Cerebellar cortex (tissue), 1 donor: ENCODE measurements around the gene ACRV1.
"Not testable (repeated sequence)": the region's sequence is repeated elsewhere in the genome, so short reads cannot be mapped to it uniquely, and the experiment has no call there.

Experiments
- DNase-seq: peaks from one replicate; pipeline ENCODE4 v3.0.0-alpha.2; 2015; ENCODE audit warnings: low spot score

Gene ACRV1, protein sequence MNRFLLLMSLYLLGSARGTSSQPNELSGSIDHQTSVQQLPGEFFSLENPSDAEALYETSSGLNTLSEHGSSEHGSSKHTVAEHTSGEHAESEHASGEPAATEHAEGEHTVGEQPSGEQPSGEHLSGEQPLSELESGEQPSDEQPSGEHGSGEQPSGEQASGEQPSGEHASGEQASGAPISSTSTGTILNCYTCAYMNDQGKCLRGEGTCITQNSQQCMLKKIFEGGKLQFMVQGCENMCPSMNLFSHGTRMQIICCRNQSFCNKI

DNA sequence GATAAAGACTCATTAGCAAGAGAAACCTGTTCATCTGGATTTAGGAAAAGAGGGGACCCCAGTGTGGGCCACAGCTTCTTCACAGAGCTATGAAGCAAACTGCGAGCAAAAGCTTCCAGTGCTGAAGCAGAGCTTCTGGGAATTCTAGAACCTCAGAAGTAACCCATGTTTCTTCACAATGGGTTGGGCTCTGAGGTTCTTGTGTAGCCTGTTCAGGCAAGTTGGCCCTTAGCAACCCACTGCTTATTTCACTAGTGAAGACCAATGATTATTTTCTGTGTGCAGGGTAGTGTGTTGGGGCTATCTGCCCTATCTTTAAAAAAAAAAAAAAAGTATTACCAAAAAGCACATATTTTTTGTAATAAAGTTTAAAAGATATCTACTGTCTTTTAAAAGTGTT is at the start of gene ACRV1:
ACRV1 (minus strand) TSS at position 101 of the 400 bp plus-strand sequence; CDS start at position 34, 67 bp downstream.
- DNase-seq = no peak

DNA sequence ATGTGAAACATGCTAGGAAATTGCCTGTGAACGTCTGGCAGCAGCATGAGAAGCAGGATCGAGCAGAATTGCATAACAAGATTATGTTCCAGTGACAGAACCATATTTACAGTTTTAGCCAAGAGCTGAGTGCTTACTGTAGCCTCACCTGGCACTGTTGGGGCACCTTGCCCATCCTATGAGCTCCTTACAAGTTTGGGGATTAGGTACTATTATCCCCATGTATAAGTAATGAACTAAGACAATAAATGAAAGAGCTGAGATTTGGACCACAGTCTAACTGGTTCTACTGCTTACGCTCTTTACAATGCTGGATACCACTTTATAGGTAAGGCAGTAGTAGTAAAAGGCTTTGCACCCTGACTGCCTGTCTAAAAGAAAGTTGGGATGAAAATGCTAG is 48.3 kb upstream of the ACRV1 start:
- no peak for DNase-seq

DNA sequence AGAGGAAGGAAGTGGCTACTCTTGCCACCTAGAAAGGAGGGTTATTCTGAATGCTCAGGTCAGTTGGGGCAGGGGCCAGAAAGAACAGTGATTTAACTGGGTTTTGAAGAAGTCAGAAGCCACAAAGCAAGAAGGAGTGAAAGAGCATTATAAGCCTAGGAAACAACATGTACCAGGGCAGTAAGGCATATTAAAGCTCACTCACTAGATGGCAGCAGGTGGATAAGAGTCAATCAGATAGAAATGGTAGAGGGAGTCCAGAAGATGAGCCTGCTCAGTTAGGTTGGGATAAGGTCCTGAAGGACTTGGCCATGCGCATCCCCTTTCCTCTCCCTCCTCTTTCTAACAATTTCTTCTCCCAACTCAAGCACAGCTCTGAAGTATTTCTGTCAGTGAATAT is 43.5 kb upstream of the ACRV1 start:
- peak; percentile 3 for DNase-seq

DNA sequence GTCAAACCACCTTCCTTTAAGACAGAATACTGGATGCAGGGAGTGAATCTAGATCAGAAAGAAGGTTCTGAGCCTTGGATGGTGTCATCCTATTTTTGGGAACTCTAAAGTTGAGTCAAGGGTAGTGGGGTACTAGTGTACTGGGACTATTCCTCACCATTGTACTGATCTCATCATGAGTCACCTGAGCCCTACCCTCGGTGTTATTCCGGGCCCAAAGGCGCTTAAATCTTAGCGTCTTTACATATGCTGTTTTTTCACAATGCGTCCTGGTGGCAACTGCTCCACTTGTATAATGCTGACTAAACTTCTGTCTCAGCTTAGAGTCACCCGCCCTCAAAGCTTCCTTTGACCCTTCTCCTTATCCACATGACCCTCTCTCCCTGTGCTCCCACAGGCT is 40.1 kb upstream of the ACRV1 start:
- no peak for DNase-seq

DNA sequence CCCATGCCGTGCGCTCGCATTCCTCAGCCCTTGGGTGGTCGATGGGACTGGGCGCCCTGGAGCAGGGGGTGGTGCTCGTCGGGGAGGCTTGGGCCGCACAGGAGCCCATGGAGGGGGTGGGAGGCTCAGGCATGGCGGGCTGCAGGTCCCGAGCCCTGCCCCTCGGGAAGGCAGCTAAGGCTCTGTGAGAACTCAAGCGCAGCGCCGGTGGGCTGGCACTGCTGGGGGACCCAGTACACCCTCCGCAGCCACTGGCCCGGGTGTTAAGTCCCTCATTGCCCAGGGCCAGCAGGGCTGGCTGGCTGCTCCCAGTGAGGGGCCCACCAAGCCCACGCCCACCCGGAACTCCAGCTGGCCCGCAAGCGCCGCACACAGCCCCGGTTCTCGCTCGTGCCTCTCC is 24.0 kb upstream of the ACRV1 start:
- not testable (repeated sequence) for DNase-seq

DNA sequence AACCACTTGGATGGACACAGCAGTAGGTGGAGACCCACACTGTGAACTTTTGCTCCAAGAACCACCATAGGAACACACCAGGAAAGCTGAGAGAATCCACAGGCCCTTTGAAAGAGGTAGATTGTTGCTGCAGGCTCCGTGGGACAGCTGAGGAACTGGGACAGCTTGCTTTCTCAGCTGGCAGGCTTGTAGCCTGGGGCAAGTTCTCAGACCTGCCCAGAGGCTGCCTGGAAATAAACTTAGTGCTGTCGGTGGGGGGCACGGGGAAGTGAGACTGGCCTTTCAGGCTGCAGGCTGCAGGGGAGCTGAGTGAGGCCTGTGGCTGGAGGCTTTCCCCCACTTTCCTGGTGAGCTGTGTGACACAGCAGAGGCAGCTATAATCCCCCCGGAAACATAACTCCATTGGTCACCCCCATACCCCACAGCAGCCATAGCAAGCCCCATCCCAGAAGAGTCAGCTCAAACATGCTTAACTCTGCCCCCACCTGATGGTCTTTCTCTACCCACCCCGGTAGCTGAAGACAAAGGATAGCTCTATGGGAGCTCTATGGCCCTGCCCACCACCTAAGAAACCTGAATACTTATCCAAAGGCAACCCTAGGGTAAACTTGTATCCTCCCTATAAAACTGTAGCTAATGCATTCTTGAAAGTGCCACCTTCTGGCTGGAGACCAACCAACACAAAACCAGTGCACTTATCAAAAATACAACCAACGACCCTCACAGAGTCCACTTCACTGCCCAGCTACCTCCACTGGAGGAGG is 21.4 kb upstream of the ACRV1 start:
- no peak for DNase-seq

DNA sequence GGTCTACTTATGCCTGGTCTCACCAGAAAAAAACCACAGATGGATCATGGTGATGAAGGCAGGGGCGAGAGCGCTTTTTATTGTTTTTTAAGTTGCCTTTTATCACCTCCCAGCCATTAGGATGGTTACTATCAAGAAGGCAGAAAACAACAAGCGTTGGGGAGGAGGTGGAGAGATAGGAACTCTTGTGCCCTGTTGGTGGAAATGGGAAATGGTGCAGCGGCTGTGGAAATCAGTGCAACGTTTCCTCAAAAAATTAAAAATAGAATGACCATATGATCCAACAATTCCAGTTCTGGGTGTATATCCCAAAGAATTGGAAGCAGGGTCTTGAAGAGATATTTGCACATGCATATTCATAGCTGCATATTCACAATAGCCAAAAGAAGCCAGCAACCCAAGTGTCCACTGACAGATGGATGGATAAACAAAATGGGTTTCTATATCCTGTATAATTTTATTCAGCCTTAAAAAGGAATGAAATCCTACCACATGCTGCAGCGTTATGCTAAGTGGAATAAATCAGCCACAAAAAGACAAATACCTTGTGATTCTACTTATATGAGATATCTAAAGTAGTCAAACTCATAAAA is 20.5 kb upstream of the ACRV1 start:
- DNase-seq = no peak

DNA sequence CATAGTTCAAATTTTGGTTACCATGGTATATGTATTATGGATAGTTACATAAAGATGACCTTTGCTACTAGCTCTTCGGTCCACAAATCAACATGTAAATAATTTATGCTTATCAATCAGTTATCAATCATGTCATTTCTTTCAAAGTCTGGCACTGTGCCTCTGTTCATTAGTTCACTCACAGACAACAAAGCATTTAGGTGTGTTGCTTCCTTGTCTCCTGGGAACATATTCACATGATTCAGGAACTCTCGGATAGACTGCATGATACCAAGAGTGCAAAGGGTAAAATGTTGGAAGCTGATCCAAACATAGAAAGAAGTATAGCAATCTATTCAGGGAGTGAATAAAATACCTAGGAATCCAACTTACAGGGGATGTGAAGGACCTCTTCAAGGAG is 14.3 kb upstream of the ACRV1 start:
- no peak for DNase-seq

DNA sequence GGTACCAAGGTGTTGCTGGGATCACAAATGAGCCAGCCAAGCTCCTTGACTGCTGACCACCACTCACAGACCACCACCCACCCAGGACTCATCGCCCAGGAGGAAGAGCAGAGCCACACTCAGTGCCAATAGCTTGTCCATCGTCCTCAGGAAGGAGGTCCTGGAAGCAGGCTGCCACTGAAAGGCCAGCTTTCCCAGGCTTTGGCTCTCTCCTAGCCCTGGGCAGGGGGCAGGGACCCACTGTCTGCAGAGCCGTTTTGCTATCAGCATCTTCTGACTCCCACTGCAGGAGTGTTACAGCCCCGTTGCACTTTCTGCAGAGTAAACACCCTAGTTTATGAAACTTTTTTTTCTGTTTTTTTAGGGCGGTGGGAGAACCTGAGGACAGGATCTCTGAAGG is 12.2 kb upstream of the ACRV1 start:
- DNase-seq = no peak

DNA sequence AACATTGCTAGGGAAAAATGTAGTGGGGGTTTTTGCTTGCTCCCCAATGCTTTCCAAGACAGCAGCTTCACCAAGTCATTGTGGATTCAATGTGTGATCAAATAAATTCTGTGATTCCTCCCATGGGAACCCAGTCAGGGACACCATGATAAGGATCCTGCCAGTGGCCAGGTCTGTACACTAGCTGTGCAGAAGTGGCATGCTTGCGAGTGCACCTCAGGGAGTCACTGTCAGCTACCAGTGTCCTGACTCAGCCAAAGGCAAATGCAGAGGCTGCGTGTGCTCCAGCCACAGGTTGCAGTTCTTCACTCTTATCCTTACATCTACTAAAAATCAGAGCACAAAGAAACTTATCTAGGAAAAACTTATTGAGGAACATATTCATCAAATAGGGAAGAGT is 9.4 kb upstream of the ACRV1 start:
- no peak for DNase-seq

DNA sequence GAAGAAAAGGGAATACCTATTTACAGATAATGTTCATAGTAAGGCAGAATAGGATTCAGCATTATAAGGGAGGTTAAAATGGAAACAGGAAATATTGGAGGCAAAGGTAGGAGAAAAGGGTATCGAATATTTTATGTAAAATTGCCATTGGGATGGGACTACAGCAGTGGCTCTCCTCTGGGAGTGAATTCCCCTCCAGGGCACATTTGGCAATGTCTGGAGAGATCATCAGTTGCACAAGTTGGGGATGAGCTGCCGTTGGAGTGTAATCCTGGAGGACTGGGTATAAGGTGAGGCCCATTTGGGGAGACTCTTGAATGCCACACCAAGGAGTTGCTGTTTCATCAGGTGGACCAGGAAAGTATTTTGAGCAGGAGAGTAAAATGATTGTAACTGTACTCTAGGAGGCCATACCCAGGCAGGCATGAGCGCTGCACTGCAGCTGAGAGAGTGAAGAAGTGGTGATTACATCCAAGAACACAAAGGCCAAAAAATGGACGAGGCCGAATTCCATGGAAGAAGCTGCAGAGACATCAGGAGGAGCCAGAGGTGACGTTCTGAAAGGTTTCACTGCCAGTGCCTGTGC is 8.7 kb upstream of the ACRV1 start:
- DNase-seq = no peak

DNA sequence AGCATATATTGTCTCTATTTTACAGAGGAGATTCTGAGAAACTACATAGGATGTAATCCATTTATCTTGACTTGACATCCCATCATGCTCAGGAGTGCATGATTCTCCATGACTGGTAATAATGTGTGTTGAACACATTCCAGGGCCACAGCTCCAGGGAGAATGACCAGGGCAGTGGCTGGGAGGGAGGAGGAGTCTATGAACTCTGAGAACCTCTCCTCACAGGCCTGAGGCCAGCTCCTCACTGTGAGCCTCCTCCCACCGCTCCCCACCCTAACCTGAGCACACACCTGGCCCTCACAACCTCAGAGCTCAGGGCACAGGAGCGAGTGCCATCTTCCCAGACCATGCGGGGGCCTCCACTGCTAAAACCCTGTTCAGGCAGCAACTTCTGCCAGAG is 8.0 kb upstream of the ACRV1 start:
- DNase-seq = no peak

DNA sequence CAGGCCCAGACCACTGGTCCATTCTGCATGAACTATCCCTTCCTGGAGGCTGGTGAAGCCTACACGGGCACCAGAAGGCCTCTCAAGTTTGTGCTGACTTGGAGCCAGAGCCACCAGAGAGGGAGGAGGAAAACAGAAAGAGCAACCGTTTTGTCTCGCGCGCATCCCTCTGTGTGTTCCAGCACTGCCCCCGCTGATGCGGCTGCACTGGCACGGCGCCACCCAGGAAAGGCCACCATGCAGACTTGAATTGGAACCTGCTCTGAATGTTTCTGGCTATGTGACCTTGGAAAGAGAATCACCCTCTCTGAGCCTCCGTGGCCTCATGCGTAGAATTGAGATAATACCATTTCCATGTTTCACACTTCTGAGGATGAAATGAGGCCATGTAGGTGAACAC is 7.4 kb upstream of the ACRV1 start:
- DNase-seq = no peak

DNA sequence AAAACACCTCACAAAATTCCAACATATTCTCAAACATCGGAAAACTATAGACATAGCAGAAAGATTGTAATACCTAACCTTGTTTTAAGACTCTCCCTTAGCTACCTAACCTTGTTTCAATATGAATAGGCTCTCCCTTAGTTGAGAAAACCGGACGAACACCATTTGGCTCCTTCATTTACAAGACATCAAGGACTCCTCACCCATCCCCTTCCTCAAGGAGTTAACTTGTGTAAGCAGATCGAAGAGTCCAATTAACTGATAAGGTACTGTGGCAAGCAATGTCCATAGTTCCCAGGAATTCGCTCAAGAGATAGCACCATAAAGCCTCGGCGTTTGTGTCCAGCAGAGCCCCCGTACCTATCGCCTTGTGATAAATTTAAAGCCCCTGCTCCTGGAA is 4.6 kb upstream of the ACRV1 start:
- no peak for DNase-seq

DNA sequence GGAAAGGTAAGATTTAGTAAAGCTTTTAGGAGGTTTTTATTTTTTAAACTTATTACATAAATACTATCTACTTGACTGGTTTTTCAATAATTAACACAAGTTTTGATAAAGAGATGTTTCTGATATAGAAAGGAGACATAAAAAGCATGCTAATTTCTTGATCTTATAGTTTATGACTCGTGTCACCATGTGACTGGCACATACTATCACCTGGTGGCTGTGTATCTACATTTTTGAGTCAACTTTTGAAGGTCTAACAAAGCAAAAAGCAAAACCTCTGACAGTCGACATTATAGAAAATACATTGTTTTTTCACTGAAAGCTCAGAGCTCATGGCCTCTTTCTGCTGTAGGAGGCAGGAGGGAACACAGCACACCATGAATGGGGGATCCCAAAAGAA is 810 bp downstream of the ACRV1 start:
- DNase-seq = no peak

DNA sequence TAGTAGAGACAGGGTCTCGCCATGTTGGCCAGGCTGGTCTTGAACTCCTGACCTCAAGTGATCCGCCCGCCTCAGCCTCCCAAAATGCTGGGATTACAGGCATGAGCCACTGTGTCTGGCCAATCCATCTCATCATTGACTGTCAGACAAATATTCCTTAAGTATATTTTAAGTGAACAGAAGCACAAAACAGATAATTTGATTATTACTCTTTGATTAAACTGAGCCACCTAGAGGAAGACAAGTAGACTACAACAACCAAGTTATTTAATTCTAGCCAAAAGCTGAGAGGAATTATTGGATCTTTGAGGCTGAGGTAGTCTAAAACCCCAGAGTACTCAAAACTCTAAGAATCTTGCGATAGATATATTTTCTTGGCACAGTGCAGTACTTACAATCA is 1.2 kb downstream of the ACRV1 start:
- no peak for DNase-seq

DNA sequence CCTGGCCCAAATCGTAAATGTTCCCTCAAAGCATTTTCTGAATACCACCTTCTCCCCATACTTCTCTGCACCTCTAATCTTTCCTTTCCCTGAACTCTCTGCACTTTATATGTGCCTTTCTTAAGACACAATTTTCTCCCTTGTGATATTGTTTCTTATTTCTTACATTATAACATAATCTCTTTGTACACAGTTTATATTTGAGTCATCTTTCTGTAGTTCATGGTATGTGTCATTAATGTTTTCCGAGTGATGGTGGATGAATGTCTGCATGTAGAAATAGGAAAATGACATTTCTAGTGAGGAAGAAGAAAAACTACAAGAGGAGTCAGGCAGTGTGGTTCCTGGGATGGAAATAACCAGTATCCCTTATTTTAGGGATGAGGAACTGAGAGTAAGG is 5.5 kb downstream of the ACRV1 start:
- DNase-seq = no peak

DNA sequence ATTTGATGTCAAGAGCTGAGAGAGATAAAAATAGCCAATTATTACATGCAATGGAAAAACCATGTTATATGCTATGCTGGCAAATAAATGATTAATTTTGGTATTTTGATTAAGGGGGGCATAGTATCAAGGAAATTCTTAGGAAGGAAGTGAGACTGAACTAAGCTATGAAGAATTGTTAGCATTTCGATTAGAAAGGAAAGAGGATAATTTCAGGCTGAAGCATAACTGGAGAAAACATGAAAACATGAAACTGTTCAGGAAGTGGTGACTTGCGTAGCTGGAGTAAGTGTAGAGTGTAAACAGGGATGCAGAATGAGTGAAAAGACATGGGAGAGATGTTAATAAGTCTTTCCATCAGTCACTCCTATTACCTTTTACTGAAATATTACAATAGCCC is 6.4 kb downstream of the ACRV1 start:
- DNase-seq = no peak

DNA sequence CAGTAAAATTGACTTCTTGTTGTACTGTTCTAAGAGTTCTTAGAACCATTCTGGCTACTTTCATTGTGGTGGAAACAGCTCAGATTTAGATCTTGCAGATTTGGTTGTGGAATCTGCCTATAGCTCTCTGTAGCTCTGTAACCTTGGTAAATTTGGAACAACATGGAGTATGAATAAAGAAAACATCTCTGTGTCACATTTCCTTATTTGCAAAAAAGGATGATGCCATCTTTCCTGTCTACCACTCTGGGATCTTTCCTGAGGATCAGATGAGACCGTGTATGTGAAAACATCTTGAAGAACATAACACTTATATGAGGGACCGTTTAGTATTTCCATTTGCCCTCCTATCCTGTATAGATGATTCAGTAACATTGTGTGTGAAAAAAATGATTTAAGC is 9.1 kb downstream of the ACRV1 start:
- DNase-seq = no peak

DNA sequence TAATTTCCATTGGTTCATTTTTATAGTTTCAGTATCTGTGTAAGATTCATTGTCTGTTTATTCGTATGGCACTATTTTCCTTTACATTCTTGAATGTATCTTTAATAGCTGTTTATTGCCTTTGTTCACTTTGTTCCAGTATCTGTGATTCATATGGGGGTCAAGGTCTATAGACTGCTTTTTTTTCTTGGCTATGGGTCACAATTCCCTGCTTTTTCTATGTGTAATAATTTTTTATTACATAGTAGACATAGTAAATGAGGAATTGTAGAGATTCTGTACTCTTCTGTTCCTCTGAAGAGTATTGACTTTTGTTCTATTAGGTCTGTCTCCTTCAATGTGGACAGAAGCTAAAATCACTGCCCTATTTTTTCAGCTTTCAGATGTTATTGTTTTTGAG is 10.5 kb downstream of the ACRV1 start:
- no peak for DNase-seq

DNA sequence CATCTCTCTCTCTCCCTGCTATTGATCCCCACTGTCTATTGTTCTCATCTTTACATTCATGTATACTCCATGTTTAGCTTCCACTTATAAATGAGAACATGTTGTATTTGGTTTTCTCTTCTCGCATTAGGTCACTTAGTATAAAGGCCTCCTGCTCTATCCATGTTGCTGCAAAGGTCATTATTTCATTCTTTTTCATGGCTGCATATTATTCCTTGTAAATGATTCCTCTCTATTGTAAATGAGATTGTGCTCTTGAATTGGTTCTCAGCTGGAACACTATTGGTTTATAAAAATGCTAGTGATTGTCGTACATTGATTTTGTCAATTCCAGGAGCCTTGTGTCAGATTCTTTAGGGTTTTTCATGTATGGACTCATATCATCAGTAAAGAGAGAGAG is 13.5 kb downstream of the ACRV1 start:
- no peak for DNase-seq

DNA sequence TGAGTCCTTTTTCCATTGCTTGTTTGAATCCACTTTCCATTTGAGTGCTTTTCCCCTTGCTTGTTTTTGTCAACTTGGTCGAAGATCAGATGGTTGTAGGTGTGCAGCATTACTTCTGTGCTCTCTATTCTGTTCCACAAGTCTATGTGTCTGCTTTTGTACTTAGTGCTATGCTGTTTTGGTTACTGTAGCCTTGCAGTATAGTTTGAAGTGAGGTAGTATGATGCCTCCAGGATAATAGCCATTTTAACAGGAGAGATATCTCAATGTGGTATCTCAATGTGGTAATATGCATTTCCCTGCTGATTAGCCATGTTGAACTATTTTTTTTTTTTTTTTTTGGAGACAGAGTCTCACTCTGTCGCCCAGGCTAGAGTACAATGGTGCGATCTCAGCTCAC is 16.7 kb downstream of the ACRV1 start:
- DNase-seq = no peak

DNA sequence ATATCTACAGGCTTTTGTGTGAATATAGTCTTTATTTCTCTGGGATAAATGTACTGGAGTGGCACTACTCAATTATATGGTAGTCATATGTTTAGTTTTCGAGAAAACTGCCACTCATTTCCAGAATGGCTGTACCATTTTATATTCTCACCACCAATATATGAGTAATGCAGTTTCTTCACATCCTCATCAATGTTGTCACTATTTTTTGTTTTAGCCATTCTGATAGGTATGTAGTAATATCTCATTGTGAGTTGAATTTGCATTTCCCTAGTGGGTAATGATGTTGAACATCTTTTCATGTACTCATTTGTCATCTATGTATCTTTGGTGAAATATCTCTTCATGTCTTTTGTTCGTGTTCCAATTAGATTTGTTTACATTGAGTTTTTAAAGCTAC is 18.0 kb downstream of the ACRV1 start:
- no peak for DNase-seq
